ENCODE measurements around the gene SLU7.

Gene SLU7

DNA sequence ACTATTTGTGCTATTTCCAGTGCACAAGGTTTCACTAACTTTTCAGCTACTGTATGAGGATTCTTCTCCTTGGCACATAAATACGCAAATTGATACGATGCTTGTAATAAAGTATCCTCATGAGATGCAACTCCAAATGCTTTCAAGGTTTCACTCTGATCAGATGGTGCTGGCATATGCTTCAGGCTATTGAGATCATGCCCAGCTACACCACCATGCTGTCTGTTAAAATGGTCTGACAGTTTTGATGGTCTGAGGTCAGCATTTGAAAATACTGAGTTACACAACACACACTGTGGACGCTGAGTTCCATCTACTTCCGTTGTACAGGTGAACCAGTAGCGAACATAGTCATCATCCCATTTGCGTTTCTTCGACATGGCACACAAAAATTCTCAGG is 23.8 kb downstream of the SLU7 start:
- no peak overlapping the region for H3K4me2 ChIP-seq (ENCODE audit: low read length)

DNA sequence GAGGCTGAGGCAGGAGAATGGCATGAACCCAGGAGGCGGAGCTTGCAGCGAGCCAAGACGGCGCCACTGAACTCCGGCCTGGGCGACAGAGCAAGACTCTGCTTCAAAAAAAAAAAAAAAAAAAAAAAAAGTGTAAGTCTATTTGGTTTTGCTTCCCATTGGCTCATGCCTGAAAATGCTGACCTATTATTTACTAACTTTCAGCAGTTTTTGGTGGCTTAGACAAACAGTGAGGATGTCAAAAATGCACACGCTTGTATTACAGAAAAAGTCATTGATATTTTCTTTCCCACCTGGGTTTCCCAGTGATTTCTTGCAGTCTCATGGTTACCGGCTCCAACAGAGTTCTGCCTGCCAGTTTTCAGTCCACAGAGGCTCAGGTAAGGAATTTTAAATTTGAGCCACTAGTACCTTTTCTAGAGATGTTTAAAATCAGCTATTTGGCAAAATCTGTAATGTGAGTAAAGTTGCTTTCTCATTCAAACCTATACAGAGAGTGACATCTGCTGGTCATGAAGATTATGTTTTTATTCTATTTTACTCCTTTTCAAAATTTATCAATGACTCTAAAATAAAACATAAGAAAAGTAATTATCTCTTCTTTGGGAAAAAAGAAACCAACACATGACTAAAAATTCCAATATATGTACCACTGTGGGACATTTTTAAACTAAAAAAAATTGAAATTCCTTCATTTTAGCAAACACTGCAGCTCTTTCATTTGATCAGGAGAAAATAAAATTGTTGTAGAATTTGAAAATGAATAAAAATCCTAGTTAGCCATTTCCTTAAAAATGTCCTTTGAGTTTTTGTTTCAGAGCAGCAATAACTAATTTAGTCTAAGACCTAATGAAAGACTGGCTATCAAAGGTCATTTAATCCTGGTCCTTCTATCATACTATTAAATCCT is 27.8 kb downstream of the SLU7 start:
- H3K4me1 ChIP-seq (ENCODE audit: control insufficient read depth, low read length) = no peaks in the 10 kb centered on the region
- H3K79me2 ChIP-seq (ENCODE audit: control insufficient read depth, low read length) = peaks cover 12% of the 10 kb centered on the region
- no peak overlapping the region for H3K4me2 ChIP-seq (ENCODE audit: low read length)
- H3K9me2 ChIP-seq (replicated peaks; ENCODE audit: control insufficient read depth, low read length) = no peaks in the 10 kb centered on the region
- no peaks in the 10 kb centered on the region for H3K27me3 ChIP-seq (ENCODE audit: control insufficient read depth, low read length)
- peaks cover 13% of the 10 kb centered on the region; the same call in 1 of the 2 replicates for H3K9me3 ChIP-seq (ENCODE audit: control insufficient read depth, insufficient read depth, low read length)
- TF ChIP-seq, protein P1, sequence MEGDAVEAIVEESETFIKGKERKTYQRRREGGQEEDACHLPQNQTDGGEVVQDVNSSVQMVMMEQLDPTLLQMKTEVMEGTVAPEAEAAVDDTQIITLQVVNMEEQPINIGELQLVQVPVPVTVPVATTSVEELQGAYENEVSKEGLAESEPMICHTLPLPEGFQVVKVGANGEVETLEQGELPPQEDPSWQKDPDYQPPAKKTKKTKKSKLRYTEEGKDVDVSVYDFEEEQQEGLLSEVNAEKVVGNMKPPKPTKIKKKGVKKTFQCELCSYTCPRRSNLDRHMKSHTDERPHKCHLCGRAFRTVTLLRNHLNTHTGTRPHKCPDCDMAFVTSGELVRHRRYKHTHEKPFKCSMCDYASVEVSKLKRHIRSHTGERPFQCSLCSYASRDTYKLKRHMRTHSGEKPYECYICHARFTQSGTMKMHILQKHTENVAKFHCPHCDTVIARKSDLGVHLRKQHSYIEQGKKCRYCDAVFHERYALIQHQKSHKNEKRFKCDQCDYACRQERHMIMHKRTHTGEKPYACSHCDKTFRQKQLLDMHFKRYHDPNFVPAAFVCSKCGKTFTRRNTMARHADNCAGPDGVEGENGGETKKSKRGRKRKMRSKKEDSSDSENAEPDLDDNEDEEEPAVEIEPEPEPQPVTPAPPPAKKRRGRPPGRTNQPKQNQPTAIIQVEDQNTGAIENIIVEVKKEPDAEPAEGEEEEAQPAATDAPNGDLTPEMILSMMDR (IDR thresholded peaks at IDR 0.05; ENCODE audit: low read depth, low read length, poor library complexity, severe bottlenecking) = peak; percentile 56
- TF ChIP-seq EZH2phosphoT487 (IDR thresholded peaks at IDR 0.05; ENCODE audit: borderline replicate concordance, low read length) = no peak
- no peaks in the 10 kb centered on the region for H4K20me1 ChIP-seq (ENCODE audit: control insufficient read depth, insufficient read depth, low read depth, low read length)
- H3K27ac ChIP-seq (ENCODE audit: low read depth, low read length) = no peak overlapping the region
- peaks cover 6% of the 10 kb centered on the region; the same call in 1 of the 2 replicates for H3F3A ChIP-seq (ENCODE audit: control insufficient read depth, insufficient read depth)
- H3K4me3 ChIP-seq (ENCODE audit: low read length) = no peak overlapping the region
- H3K36me3 ChIP-seq (ENCODE audit: control insufficient read depth, low read length) = peaks cover 7% of the 10 kb centered on the region; the same call in 1 of the 2 replicates

More for the DNA sequence above, 23.8 kb downstream of the SLU7 start:
- Histone ChIP-seq H3K27me3 (ENCODE audit: control insufficient read depth, low read length) (no peaks in the 10 kb centered on the region), H4K20me1 (ENCODE audit: control insufficient read depth, insufficient read depth, low read depth, low read length) (no peaks in the 10 kb centered on the region), H3F3A (ENCODE audit: control insufficient read depth, insufficient read depth) (peaks cover 6% of the 10 kb centered on the region; the same call in 1 of the 2 replicates), H3K27ac (ENCODE audit: low read depth, low read length) (no peak overlapping the region), H3K9me3 (ENCODE audit: control insufficient read depth, insufficient read depth, low read length) (no peaks in the 10 kb centered on the region), H3K79me2 (ENCODE audit: control insufficient read depth, low read length) (peaks cover 47% of the 10 kb centered on the region), H3K9me2 (replicated peaks; ENCODE audit: control insufficient read depth, low read length) (no peaks in the 10 kb centered on the region), H3K4me3 (ENCODE audit: low read length) (no peak overlapping the region), H3K4me1 (ENCODE audit: control insufficient read depth, low read length) (peaks cover 11% of the 10 kb centered on the region), H3K36me3 (ENCODE audit: control insufficient read depth, low read length) (peaks cover 9% of the 10 kb centered on the region)
- TF ChIP-seq, protein P1 (IDR thresholded peaks at IDR 0.05; ENCODE audit: low read depth, low read length, poor library complexity, severe bottlenecking) = no peak
- no peak for TF ChIP-seq EZH2phosphoT487 (IDR thresholded peaks at IDR 0.05; ENCODE audit: borderline replicate concordance, low read length)

DNA sequence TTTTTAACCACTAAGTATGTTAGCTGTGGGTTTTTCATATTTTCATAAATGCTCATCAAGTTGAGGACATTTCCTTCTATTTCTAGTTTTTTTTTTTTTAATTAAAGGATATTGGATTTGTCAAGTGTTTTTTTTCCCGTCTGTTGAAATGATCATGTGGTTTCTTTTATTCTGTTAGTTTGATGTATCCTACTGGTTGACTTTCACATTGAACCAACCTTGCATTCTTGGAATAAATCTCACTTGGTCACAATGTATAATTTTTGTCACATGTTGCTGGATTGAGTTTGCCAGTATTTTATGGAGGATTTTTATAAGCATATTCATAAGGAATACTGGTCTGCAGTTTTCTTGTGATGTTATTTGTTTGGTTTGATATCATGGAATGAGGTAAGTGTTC is 31.4 kb downstream of the SLU7 start:
- Histone ChIP-seq H3K79me2 (ENCODE audit: control insufficient read depth, low read length) (no peaks in the 10 kb centered on the region), H3K9me2 (replicated peaks; ENCODE audit: control insufficient read depth, low read length) (no peaks in the 10 kb centered on the region), H3K27ac (ENCODE audit: low read depth, low read length) (no peak overlapping the region), H3K4me3 (ENCODE audit: low read length) (no peak overlapping the region), H3F3A (ENCODE audit: control insufficient read depth, insufficient read depth) (peaks cover 12% of the 10 kb centered on the region), H3K27me3 (ENCODE audit: control insufficient read depth, low read length) (no peaks in the 10 kb centered on the region), H4K20me1 (ENCODE audit: control insufficient read depth, insufficient read depth, low read depth, low read length) (no peaks in the 10 kb centered on the region), H3K4me2 (ENCODE audit: low read length) (no peak overlapping the region), H3K4me1 (ENCODE audit: control insufficient read depth, low read length) (peaks cover 25% of the 10 kb centered on the region), H3K9me3 (ENCODE audit: control insufficient read depth, insufficient read depth, low read length) (peaks cover 13% of the 10 kb centered on the region; the same call in 1 of the 2 replicates), H3K36me3 (ENCODE audit: control insufficient read depth, low read length) (no peaks in the 10 kb centered on the region; the same call in 1 of the 2 replicates)
- TF ChIP-seq, protein P1 (IDR thresholded peaks at IDR 0.05; ENCODE audit: low read depth, low read length, poor library complexity, severe bottlenecking) = no peak
- TF ChIP-seq EZH2phosphoT487 (IDR thresholded peaks at IDR 0.05; ENCODE audit: borderline replicate concordance, low read length) = no peak

Data from DOHH2 (cell line).